GM23248 (cell line): Measurements from ENCODE around the gene MDM4. TPM values are rescaled to one million over a fixed set of nuclear protein-coding genes. Genes with fewer than 3 reads are reported as not detected.

Experiments used
- DNase-seq: peaks from one replicate; pipeline ENCODE4 v3.0.0-alpha.2; 2015
- H2AFZ ChIP-seq: fragments of 200-600 bp; sonication (generic); 2 replicates; pipeline ENCODE4 v1.6.1; 2016; ENCODE audit warnings: antibody characterized with exemption
- H3F3A ChIP-seq: fragments of 200-600 bp; sonication (generic); 2 replicates; pipeline ENCODE4 v1.6.1; 2016; ENCODE audit warnings: mild to moderate bottlenecking, antibody characterized with exemption, mixed run types; ENCODE audit not compliant: insufficient read depth
- H3K27ac ChIP-seq: fragments of 200-600 bp; sonication (generic); 2 replicates; pipeline ENCODE4 v1.5.1; 2016; ENCODE audit warnings: mild to moderate bottlenecking
- H3K27me3 ChIP-seq: fragments of 200-600 bp; sonication (generic); replicated peaks from 2 replicates; pipeline ENCODE4 v1.6.1; 2016; ENCODE audit warnings: mild to moderate bottlenecking; ENCODE audit not compliant: insufficient read depth
- H3K36me3 ChIP-seq: fragments of 200-600 bp; sonication (generic); 2 replicates; pipeline ENCODE4 v1.6.1; 2016; ENCODE audit warnings: low read depth, mild to moderate bottlenecking
- H3K4me1 ChIP-seq: fragments of 200-600 bp; sonication (generic); 2 replicates; pipeline ENCODE4 v1.6.1; 2016; ENCODE audit warnings: mild to moderate bottlenecking; ENCODE audit not compliant: insufficient read depth
- H3K4me2 ChIP-seq: fragments of 200-600 bp; sonication (generic); one replicate; pipeline ENCODE4 v1.6.1; 2016; ENCODE audit warnings: mild to moderate bottlenecking; ENCODE audit not compliant: unreplicated experiment
- H3K4me3 ChIP-seq: fragments of 200-600 bp; sonication (generic); 2 replicates; pipeline ENCODE4 v1.5.1; 2016; ENCODE audit warnings: mild to moderate bottlenecking
- H3K79me2 ChIP-seq: fragments of 200-600 bp; sonication (generic); 2 replicates; pipeline ENCODE4 v1.6.1; 2016; ENCODE audit warnings: mild to moderate bottlenecking; ENCODE audit not compliant: insufficient read depth
- H3K9ac ChIP-seq: fragments of 200-600 bp; sonication (generic); 2 replicates; pipeline ENCODE4 v1.6.1; 2016; ENCODE audit warnings: mild to moderate bottlenecking
- H3K9me2 ChIP-seq: fragments of 200-600 bp; sonication (generic); 2 replicates; pipeline ENCODE4 v1.6.1; 2016; ENCODE audit warnings: mixed run types, mild to moderate bottlenecking, moderate library complexity; ENCODE audit not compliant: insufficient read depth
- H3K9me3 ChIP-seq: fragments of 200-600 bp; sonication (generic); one replicate; pipeline ENCODE4 v1.6.1; 2017; ENCODE audit warnings: low read depth
- H4K20me1 ChIP-seq: fragments of 200-600 bp; sonication (generic); 2 replicates; pipeline ENCODE4 v1.6.0; 2016; ENCODE audit not compliant: insufficient read depth
- EZH2 ChIP-seq: fragments of 200-600 bp; sonication (generic); IDR thresholded peaks from 2 replicates; pipeline ENCODE4 v1.6.1; 2018; ENCODE audit warnings: antibody characterized with exemption, mild to moderate bottlenecking; ENCODE audit not compliant: insufficient read depth, poor library complexity, severe bottlenecking
- EZH2phosphoT487 ChIP-seq: fragments of 200-600 bp; sonication (generic); IDR thresholded peaks from 2 replicates; pipeline ENCODE4 v1.6.1; 2018; ENCODE audit warnings: antibody characterized with exemption, moderate library complexity, mild to moderate bottlenecking, low read depth; ENCODE audit not compliant: insufficient read depth
- WGBS, 2 experiments: methylation state at CpG; one replicate each; pipeline ENCODE4 v1.1.6; 2015 to 2017; ENCODE audit warnings: low lambda C conversion rate in 2 of 2, low coverage in 1 of 2; ENCODE audit errors: missing lambda C conversion rate in 2 of 2; 5-methylcytosine and 5-hydroxymethylcytosine counted together
- in situ Hi-C: fragments of 300-500 bp; cut with MboI; formaldehyde crosslinking; loops from 2 replicates; pipeline ENCODE4 v1.15.0; 2020
- polyA plus RNA-seq: library from polyadenylated mRNA; unstranded; fragments of >200 nt; fragmentation: Nextera tagmentation; extraction: Ambion mirVana; gene quantifications from 2 replicates; pipeline ENCODE4 v1.2.1, GENCODE V29; 2016
- total RNA-seq: library from RNA; depleted of rRNA; stranded (reverse); fragments of >200 nt; shearing (Covaris generic); gene quantifications from 2 replicates; pipeline ENCODE4 v1.2.3, GENCODE V29; 2014

The MDM4 gene
- total and polyA plus RNA-seq, 2 experiments from 2014 or later = 9.6 to 12.6 TPM

DNA sequence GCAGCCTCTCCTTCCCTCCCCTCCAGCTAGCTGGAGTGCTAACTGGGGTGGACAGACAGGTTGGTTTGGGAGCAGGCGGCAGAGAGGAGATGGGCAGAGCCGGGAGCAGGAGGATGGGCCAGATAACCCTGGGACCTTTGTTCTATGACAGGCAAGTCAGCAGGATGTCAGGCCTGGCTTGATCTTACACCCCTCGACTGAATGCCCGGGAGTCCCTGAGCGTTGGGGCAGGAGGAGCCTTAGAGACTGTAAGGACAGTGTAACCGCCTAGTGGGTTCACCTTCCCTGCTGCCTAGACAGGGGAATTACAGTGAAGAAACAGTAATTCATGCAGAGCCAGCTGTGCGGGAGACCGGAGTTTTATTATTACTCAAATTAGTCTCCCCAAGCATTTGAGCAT lies 60.2 kb downstream of the MDM4 start:
- no peaks in the 10 kb centered on the region for H3K9me3 ChIP-seq

DNA sequence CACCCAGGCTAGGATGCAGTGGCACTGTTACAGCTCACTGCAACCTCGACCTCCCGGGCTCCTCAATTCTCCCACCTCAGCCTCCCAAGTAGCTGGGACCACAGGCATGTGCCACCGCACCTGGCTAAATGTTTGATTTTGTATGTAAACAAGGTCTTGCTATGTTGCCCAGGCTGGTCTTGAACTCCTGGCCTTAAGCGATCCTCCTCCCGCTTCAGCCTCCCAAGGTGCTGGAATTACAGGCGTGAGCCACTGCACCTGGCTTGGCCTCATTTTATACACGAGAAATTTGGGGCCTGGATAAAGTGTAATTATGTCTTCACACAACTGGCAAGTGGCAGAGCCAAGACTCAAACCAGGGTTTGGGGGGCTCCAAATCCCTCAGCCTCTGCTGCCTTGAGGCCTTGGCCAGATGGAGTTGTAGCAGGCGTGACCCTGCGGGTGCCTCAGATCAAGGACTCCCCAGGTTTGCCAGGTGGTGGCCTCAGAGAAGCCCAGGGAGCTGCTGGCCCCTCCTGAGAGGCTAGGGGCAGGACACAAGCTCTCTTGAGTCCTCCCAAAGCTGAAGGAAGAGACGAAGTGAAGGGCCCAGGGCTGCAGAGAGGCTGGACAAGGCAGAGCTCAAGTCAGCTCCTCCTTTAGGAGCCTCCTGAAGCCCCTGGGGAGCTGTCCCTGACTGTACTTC lies 61.7 kb downstream of the MDM4 start:
- peaks cover 8% of the 10 kb centered on the region for H3K4me1 ChIP-seq
- TF ChIP-seq EZH2 (no peak), EZH2phosphoT487 (no peak)
- H3K27ac ChIP-seq = no peak overlapping the region
- no peaks in the 10 kb centered on the region for H3F3A ChIP-seq
- in situ Hi-C loops = loop anchor here (5.0 kb wide), 1 partner anchor 229 kb away; no protein-coding TSS in a partner anchor
- no peak overlapping the region for H2AFZ ChIP-seq
- H3K9me3 ChIP-seq = no peaks in the 10 kb centered on the region
- WGBS, 2 experiments = 93% methylated on average over 9 to 10 of the region's 10 CpGs
- H3K79me2 ChIP-seq = no peaks in the 10 kb centered on the region
- no peaks in the 10 kb centered on the region for H3K27me3 ChIP-seq
- no peaks in the 10 kb centered on the region for H3K9me2 ChIP-seq
- no peak overlapping the region for H3K4me2 ChIP-seq
- no peaks in the 10 kb centered on the region for H4K20me1 ChIP-seq
- H3K36me3 ChIP-seq = no peaks in the 10 kb centered on the region
- DNase-seq = no peak
- no peak overlapping the region for H3K9ac ChIP-seq
- H3K4me3 ChIP-seq = no peak overlapping the region

More for the DNA sequence above, 60.2 kb downstream of the MDM4 start:
- H3F3A ChIP-seq = no peaks in the 10 kb centered on the region
- H3K4me1 ChIP-seq = peaks cover 8% of the 10 kb centered on the region
- no peaks in the 10 kb centered on the region for H3K27me3 ChIP-seq
- no peaks in the 10 kb centered on the region for H3K36me3 ChIP-seq
- 97 to 98% methylated on average over 8 of the region's 8 CpGs for WGBS, 2 experiments
- no peaks in the 10 kb centered on the region for H4K20me1 ChIP-seq
- DNase-seq = no peak
- no peak overlapping the region for H3K27ac ChIP-seq
- no peaks in the 10 kb centered on the region for H3K79me2 ChIP-seq
- no peak overlapping the region for H3K4me2 ChIP-seq
- no peak overlapping the region for H3K9ac ChIP-seq
- no peak overlapping the region for H3K4me3 ChIP-seq
- TF ChIP-seq EZH2phosphoT487 = no peak
- TF ChIP-seq EZH2 = no peak
- H2AFZ ChIP-seq = no peak overlapping the region
- H3K9me2 ChIP-seq = no peaks in the 10 kb centered on the region
- in situ Hi-C loops = loop anchor here (5.0 kb wide), 1 partner anchor 231 kb away; no protein-coding TSS in a partner anchor

DNA sequence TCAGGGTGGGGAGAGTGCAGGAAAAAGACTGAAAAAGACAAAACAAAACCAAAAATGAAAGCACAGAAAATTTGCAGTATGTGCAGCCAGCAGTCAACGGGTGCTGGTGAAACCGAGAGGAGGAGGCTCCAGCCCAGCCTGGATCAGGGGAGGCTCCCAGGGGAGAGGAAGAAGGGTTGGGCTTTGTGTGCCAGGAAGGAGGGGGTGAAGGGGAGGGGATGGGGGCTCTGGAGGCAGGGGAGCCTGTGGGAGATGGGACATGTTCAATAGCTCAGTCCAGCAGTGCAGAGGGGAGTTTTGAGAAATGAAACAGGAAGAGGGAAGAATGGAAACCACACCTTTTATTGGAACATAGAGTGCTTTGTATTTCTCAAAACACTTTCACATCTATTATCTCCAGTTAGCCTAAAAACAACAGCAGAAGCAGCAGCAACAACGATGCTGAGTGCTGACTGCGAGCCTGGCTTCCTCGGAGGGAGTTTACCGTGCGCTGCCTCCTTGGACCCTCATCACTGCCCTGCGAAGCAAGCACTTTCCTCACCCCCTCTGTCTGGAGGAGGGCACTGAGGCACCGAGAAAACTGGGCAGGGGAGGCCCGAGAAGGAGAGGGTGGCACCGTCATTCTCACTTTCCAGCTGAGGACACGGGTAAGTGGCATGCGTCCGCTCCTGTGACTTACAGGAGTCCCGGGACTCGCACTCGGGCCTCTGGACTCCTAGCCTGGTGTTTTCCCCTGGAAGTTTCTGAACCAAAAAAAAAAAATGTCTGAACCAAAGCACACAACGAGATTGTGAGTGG lies 62.9 kb downstream of the MDM4 start:
- Histone ChIP-seq H3K36me3 (no peaks in the 10 kb centered on the region), H2AFZ (no peak overlapping the region), H3K4me3 (no peak overlapping the region), H3K27ac (no peak overlapping the region), H3K27me3 (no peaks in the 10 kb centered on the region), H4K20me1 (no peaks in the 10 kb centered on the region), H3K9me3 (no peaks in the 10 kb centered on the region), H3K9ac (no peak overlapping the region), H3K4me2 (peak overlapping the region; percentile 35), H3K4me1 (no peaks in the 10 kb centered on the region), H3F3A (no peaks in the 10 kb centered on the region), H3K9me2 (no peaks in the 10 kb centered on the region), H3K79me2 (no peaks in the 10 kb centered on the region)
- in situ Hi-C loops = loop anchor here (5.0 kb wide), 1 partner anchor 228 kb away; no protein-coding TSS in a partner anchor
- DNase-seq = peak; percentile 24
- no peak for TF ChIP-seq EZH2phosphoT487
- 45 to 49% methylated on average over 18 of the region's 18 CpGs for WGBS, 2 experiments

DNA sequence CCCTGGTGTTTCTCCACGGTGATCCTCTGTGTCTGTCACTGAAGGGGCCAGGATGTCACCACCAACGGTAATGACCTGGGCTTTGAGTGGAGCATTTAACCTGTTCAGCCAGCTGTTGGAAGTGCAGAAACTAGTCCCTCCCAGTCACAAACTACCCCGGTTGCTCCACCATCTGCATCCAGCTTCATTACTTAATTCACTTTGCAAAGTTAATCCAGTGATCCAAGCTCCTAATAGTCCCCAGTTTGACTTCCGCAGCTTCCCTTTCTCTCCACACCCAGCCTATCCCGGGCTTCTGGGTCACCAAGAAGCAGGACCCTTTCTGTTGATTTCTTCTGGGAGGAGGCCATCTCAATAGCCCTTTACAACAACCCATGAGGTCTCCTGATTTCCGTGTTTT lies 63.5 kb downstream of the MDM4 start:
- no peak overlapping the region for H3K27ac ChIP-seq
- H2AFZ ChIP-seq = no peak overlapping the region
- no peak for TF ChIP-seq EZH2phosphoT487
- TF ChIP-seq EZH2 = no peak
- H4K20me1 ChIP-seq = no peaks in the 10 kb centered on the region
- no peaks in the 10 kb centered on the region for H3F3A ChIP-seq
- H3K79me2 ChIP-seq = no peaks in the 10 kb centered on the region
- no peaks in the 10 kb centered on the region for H3K36me3 ChIP-seq
- no peak overlapping the region for H3K9ac ChIP-seq
- H3K9me3 ChIP-seq = no peaks in the 10 kb centered on the region
- no peak overlapping the region for H3K4me3 ChIP-seq
- H3K4me1 ChIP-seq = no peaks in the 10 kb centered on the region
- no peak for DNase-seq
- in situ Hi-C loops = loop anchor here (5.0 kb wide), 1 partner anchor 228 kb away; no protein-coding TSS in a partner anchor
- WGBS, 2 experiments = 92 to 94% methylated on average over 6 of the region's 6 CpGs
- H3K27me3 ChIP-seq = no peaks in the 10 kb centered on the region
- H3K4me2 ChIP-seq = no peak overlapping the region
- H3K9me2 ChIP-seq = no peaks in the 10 kb centered on the region
